H9 (cell line): ENCODE results near the gene MEGF8. TPM values are rescaled to one million over a fixed set of nuclear protein-coding genes. Genes with fewer than 3 reads are reported as not detected.

Source experiments
- DNase-seq: peaks from one replicate; pipeline ENCODE4 v3.0.0-alpha.2; 2017
- H2AFZ ChIP-seq: one replicate; pipeline ENCODE4 v1.6.1; 2013; ENCODE audit warnings: mild to moderate bottlenecking, low read length, control low read depth, moderate library complexity
- H2AK5ac ChIP-seq: 2 replicates; pipeline ENCODE4 v1.6.1; 2013; ENCODE audit warnings: low read length, control low read depth, mixed read lengths; ENCODE audit not compliant: insufficient read length
- H2BK120ac ChIP-seq: one replicate; pipeline ENCODE4 v1.6.1; 2013; ENCODE audit warnings: low read depth, mild to moderate bottlenecking, low read length, control low read depth, inconsistent platforms; ENCODE audit not compliant: poor library complexity, severe bottlenecking
- H2BK12ac ChIP-seq: 2 replicates; pipeline ENCODE4 v1.6.1; 2013; ENCODE audit warnings: low read length, control low read depth, mixed read lengths, low read depth; ENCODE audit not compliant: insufficient read length
- H2BK15ac ChIP-seq: 2 replicates; pipeline ENCODE4 v1.6.1; 2013; ENCODE audit warnings: low read depth, low read length, control low read depth
- H2BK20ac ChIP-seq: one replicate; pipeline ENCODE4 v1.6.1; 2013; ENCODE audit warnings: low read depth, mild to moderate bottlenecking, low read length, control low read depth, inconsistent platforms; ENCODE audit not compliant: poor library complexity, severe bottlenecking
- H2BK5ac ChIP-seq: 2 replicates; pipeline ENCODE4 v1.6.1; 2013; ENCODE audit warnings: low read length, control low read depth, mixed read lengths; ENCODE audit not compliant: insufficient read length
- H3K14ac ChIP-seq: 2 replicates; pipeline ENCODE4 v1.6.1; 2013; ENCODE audit warnings: low read length, control low read depth; ENCODE audit not compliant: insufficient read depth
- H3K18ac ChIP-seq: 2 replicates; pipeline ENCODE4 v1.6.1; 2013; ENCODE audit warnings: low read depth, mild to moderate bottlenecking, mixed read lengths, low read length, control low read depth; ENCODE audit not compliant: insufficient read length
- H3K23ac ChIP-seq: 2 replicates; pipeline ENCODE4 v1.6.1; 2013; ENCODE audit warnings: low read length, control low read depth, mixed read lengths, low read depth; ENCODE audit not compliant: insufficient read length
- H3K23me2 ChIP-seq: 2 replicates; pipeline ENCODE4 v1.6.1; 2013; ENCODE audit warnings: low read depth, mild to moderate bottlenecking, mixed read lengths, low read length, control low read depth; ENCODE audit not compliant: insufficient read length, poor library complexity, severe bottlenecking
- H3K27ac ChIP-seq: 2 replicates; pipeline ENCODE4 v1.5.1; 2013; ENCODE audit warnings: low read length, control low read depth, mixed read lengths, low read depth; ENCODE audit not compliant: insufficient read length
- H3K27me3 ChIP-seq: 2 replicates; pipeline ENCODE4 v1.6.1; 2013; ENCODE audit warnings: low read length, control low read depth, inconsistent platforms; ENCODE audit not compliant: insufficient read depth
- H3K4ac ChIP-seq: 2 replicates; pipeline ENCODE4 v1.6.1; 2013; ENCODE audit warnings: low read depth, mild to moderate bottlenecking, control low read depth, inconsistent platforms, low read length, moderate library complexity
- H3K4me1 ChIP-seq: 2 replicates; pipeline ENCODE4 v1.6.1; 2013; ENCODE audit warnings: low read length, control low read depth, inconsistent platforms; ENCODE audit not compliant: insufficient read depth
- H3K4me2 ChIP-seq: 2 replicates; pipeline ENCODE4 v1.6.1; 2013; ENCODE audit warnings: low read length, control low read depth, mixed read lengths; ENCODE audit not compliant: insufficient read length, insufficient read depth
- H3K56ac ChIP-seq: 2 replicates; pipeline ENCODE4 v1.6.1; 2013; ENCODE audit warnings: low read depth, mild to moderate bottlenecking, mixed read lengths, low read length, control low read depth; ENCODE audit not compliant: insufficient read length
- H3K79me1 ChIP-seq: 2 replicates; pipeline ENCODE4 v1.6.1; 2013; ENCODE audit warnings: low read depth, mild to moderate bottlenecking, moderate library complexity, low read length, control low read depth, inconsistent platforms; ENCODE audit not compliant: insufficient read depth, poor library complexity, severe bottlenecking
- H3K79me2 ChIP-seq: 2 replicates; pipeline ENCODE4 v1.6.1; 2013; ENCODE audit warnings: low read length, control low read depth, inconsistent platforms; ENCODE audit not compliant: insufficient read depth
- H3K9ac ChIP-seq: 2 replicates; pipeline ENCODE4 v1.6.1; 2013; ENCODE audit warnings: low read length, control low read depth, mixed read lengths; ENCODE audit not compliant: insufficient read length; ENCODE audit errors: extremely low read depth
- H3K9me3 ChIP-seq: one replicate; pipeline ENCODE4 v1.6.1; 2013; ENCODE audit warnings: low read depth, low read length, inconsistent platforms; ENCODE audit not compliant: control insufficient read depth
- H3T11ph ChIP-seq: one replicate; pipeline ENCODE4 v1.6.1; 2013; ENCODE audit warnings: mild to moderate bottlenecking, low read length, control low read depth, inconsistent platforms
- H4K20me1 ChIP-seq: one replicate; pipeline ENCODE4 v1.6.1; 2013; ENCODE audit not compliant: control insufficient read depth, insufficient read length, insufficient read depth
- H4K5ac ChIP-seq: 2 replicates; pipeline ENCODE4 v1.6.1; 2013; ENCODE audit warnings: low read depth, mild to moderate bottlenecking, mixed read lengths, low read length, control low read depth; ENCODE audit not compliant: insufficient read length
- H4K8ac ChIP-seq: replicated peaks from 2 replicates; pipeline ENCODE4 v1.6.1; 2013; ENCODE audit warnings: low read length, control low read depth, mixed read lengths, low read depth; ENCODE audit not compliant: insufficient read length
- H4K91ac ChIP-seq: 2 replicates; pipeline ENCODE4 v1.6.1; 2013; ENCODE audit warnings: low read depth, mild to moderate bottlenecking, moderate library complexity, mixed read lengths, low read length, control low read depth; ENCODE audit not compliant: insufficient read length
- H3K27ac Mint-ChIP-seq, 3 experiments: 2 replicates in 2 of 3; 3 replicates in 1 of 3; pipeline ENCODE4 v1.8.0; 2020 to 2021; ENCODE audit warnings: mixed read lengths in 3 of 3, mild to moderate bottlenecking in 1 of 3, moderate library complexity in 1 of 3
- H3K27me3 Mint-ChIP-seq: 2 replicates; pipeline ENCODE4 v1.8.0; 2021; ENCODE audit warnings: low read depth, mild to moderate bottlenecking, moderate library complexity, mixed read lengths
- H3K36me3 Mint-ChIP-seq, 3 experiments: 2 replicates in 2 of 3; 3 replicates in 1 of 3; pipeline ENCODE4 v1.8.0; 2020 to 2021; ENCODE audit warnings: low read depth in 3 of 3, mixed read lengths in 3 of 3; ENCODE audit not compliant: insufficient read depth in 1 of 3
- H3K4me1 Mint-ChIP-seq, 2 experiments: 2 replicates each; pipeline ENCODE4 v1.8.0; 2020; ENCODE audit warnings: mixed read lengths in 2 of 2
- H3K4me3 Mint-ChIP-seq, 2 experiments: 2 replicates in 1 of 2; 3 replicates in 1 of 2; pipeline ENCODE4 v1.8.0; 2020 to 2021; ENCODE audit warnings: mild to moderate bottlenecking in 2 of 2, mixed read lengths in 2 of 2, moderate library complexity in 1 of 2
- H3K9me3 Mint-ChIP-seq, 2 experiments: 2 replicates in 1 of 2; 3 replicates in 1 of 2; pipeline ENCODE4 v1.8.0; 2020; ENCODE audit warnings: mild to moderate bottlenecking in 2 of 2, mixed read lengths in 2 of 2, moderate library complexity in 1 of 2
- WGBS: extraction: QIAGEN DNeasy Blood & Tissue Kit; methylation state at CpG from one replicate; pipeline ENCODE4 v1.1.7; 2013; ENCODE audit warnings: missing lambda C conversion rate, low lambda C conversion rate, mixed read lengths; ENCODE audit not compliant: insufficient read length; ENCODE audit errors: extremely low coverage; 5-methylcytosine and 5-hydroxymethylcytosine counted together
- total RNA-seq: library from RNA; stranded (reverse); gene quantifications from 2 replicates; pipeline ENCODE4 v1.2.1, GENCODE V29; 2021
- TF ChIP-seq, protein P1 (sequence below): fragments of 200-600 bp; sonication (generic); conservative IDR thresholded peaks from 3 replicates; pipeline ENCODE4 v1.8.0; 2021; ENCODE audit warnings: antibody characterized with exemption, mild to moderate bottlenecking

Gene MEGF8
- total RNA-seq, 1 experiment from 2014 or later: 28.4 TPM

DNA sequence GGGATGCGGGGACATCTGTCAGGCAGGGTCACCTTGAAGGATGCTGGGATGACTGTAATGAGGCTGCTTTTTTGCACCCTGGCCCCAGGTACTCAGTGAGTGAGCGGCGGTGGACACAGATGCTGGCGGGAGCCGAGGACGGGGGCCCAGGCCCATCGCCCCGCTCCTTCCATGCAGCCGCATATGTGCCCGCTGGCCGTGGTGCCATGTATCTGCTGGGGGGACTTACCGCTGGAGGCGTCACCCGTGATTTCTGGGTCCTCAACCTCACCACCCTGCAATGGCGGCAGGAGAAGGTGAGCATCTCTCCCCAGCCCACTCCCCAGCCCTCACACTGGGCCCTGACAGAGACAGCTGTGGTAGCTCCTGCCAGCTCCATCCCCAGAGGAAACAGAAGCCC lies 31.3 kb downstream of the MEGF8 start:
- H3K18ac ChIP-seq: no peak overlapping the region
- no peak overlapping the region for H3K23ac ChIP-seq
- H3K4me1 Mint-ChIP-seq: peaks cover 3 to 17% of the 10 kb centered on the region in 2 experiments
- no peak overlapping the region for H3K27ac ChIP-seq
- H2BK15ac ChIP-seq: no peak overlapping the region
- no peak overlapping the region for H3K27ac Mint-ChIP-seq
- H4K20me1 ChIP-seq: no peaks in the 10 kb centered on the region
- H2BK20ac ChIP-seq: no peak overlapping the region
- H3K4ac ChIP-seq: no peak overlapping the region
- no peak overlapping the region for H4K5ac ChIP-seq
- TF ChIP-seq, protein P1, sequence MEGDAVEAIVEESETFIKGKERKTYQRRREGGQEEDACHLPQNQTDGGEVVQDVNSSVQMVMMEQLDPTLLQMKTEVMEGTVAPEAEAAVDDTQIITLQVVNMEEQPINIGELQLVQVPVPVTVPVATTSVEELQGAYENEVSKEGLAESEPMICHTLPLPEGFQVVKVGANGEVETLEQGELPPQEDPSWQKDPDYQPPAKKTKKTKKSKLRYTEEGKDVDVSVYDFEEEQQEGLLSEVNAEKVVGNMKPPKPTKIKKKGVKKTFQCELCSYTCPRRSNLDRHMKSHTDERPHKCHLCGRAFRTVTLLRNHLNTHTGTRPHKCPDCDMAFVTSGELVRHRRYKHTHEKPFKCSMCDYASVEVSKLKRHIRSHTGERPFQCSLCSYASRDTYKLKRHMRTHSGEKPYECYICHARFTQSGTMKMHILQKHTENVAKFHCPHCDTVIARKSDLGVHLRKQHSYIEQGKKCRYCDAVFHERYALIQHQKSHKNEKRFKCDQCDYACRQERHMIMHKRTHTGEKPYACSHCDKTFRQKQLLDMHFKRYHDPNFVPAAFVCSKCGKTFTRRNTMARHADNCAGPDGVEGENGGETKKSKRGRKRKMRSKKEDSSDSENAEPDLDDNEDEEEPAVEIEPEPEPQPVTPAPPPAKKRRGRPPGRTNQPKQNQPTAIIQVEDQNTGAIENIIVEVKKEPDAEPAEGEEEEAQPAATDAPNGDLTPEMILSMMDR: no peak
- H3K4me2 ChIP-seq: no peak overlapping the region
- WGBS: no CpG with 5 or more reads among the region's 15 CpGs
- H3K4me3 Mint-ChIP-seq: no peak overlapping the region
- H3T11ph ChIP-seq: no peak overlapping the region
- H2BK5ac ChIP-seq: no peak overlapping the region
- H3K23me2 ChIP-seq: no peaks in the 10 kb centered on the region
- no peak overlapping the region for H3K56ac ChIP-seq
- DNase-seq: no peak
- H4K8ac ChIP-seq: no peak overlapping the region
- H4K91ac ChIP-seq: no peak overlapping the region
- H2AFZ ChIP-seq: no peak overlapping the region
- no peaks in the 10 kb centered on the region for H3K27me3 Mint-ChIP-seq
- H3K14ac ChIP-seq: no peak overlapping the region
- peaks cover 2 to 36% (median 31%) of the 10 kb centered on the region in 3 experiments; a peak in 6 of 7 replicates for H3K36me3 Mint-ChIP-seq
- no peak overlapping the region for H2AK5ac ChIP-seq
- no peaks in the 10 kb centered on the region; a peak in 1 of 5 replicates for H3K9me3 Mint-ChIP-seq
- no peaks in the 10 kb centered on the region for H3K9me3 ChIP-seq
- no peaks in the 10 kb centered on the region for H3K4me1 ChIP-seq
- H3K9ac ChIP-seq: no peak overlapping the region
- no peak overlapping the region for H2BK12ac ChIP-seq
- no peaks in the 10 kb centered on the region for H3K27me3 ChIP-seq
- H2BK120ac ChIP-seq: no peak overlapping the region
- H3K79me1 ChIP-seq: no peaks in the 10 kb centered on the region
- H3K79me2 ChIP-seq: no peaks in the 10 kb centered on the region
